ENCODE data around the gene TSPAN7.

The TSPAN7 gene

DNA sequence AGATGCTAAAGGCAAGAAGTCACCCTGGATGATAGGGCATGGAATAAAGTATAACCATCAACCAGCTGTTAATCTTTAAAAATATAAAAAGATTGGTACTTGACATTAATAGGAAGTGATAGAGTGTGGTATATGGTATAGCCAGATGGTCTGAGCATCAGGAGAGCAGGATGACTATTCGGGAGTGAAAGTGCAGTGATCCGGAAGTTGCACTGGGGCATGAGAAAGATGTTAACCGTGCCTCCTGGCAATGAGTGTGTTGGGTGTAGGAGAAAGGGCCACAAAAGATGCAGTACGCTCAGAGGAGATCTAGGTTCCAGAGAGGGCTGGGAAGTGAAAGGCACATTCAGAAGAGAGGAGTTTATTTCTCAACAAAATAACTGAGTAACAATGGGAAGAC, 65.0 kb downstream of the TSPAN7 start:
- no peak for TF ChIP-seq EZH2phosphoT487 (conservative IDR thresholded peaks at IDR 0.05; ENCODE audit: low read length)
- TF ChIP-seq, protein P1, sequence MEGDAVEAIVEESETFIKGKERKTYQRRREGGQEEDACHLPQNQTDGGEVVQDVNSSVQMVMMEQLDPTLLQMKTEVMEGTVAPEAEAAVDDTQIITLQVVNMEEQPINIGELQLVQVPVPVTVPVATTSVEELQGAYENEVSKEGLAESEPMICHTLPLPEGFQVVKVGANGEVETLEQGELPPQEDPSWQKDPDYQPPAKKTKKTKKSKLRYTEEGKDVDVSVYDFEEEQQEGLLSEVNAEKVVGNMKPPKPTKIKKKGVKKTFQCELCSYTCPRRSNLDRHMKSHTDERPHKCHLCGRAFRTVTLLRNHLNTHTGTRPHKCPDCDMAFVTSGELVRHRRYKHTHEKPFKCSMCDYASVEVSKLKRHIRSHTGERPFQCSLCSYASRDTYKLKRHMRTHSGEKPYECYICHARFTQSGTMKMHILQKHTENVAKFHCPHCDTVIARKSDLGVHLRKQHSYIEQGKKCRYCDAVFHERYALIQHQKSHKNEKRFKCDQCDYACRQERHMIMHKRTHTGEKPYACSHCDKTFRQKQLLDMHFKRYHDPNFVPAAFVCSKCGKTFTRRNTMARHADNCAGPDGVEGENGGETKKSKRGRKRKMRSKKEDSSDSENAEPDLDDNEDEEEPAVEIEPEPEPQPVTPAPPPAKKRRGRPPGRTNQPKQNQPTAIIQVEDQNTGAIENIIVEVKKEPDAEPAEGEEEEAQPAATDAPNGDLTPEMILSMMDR (IDR thresholded peaks at IDR 0.05; ENCODE audit: insufficient read depth, low read length, poor library complexity, severe bottlenecking) = no peak
- no peak overlapping the region for H3K9ac ChIP-seq (ENCODE audit: low read length)
- no peaks in the 10 kb centered on the region for H3K9me2 ChIP-seq (replicated peaks; ENCODE audit: insufficient read depth, low read length)
- H2AFZ ChIP-seq (ENCODE audit: low read depth, low read length, severe bottlenecking) = no peak overlapping the region
- H3K27ac ChIP-seq (ENCODE audit: low read depth, low read length) = no peak overlapping the region
- no peaks in the 10 kb centered on the region for H3F3A ChIP-seq (ENCODE audit: insufficient read depth)
- no peak overlapping the region for H3K4me3 ChIP-seq (ENCODE audit: insufficient read depth, low read length, poor library complexity, severe bottlenecking)
- no peaks in the 10 kb centered on the region for H3K9me3 ChIP-seq (ENCODE audit: insufficient read depth, low read length)
- no peaks in the 10 kb centered on the region for H3K79me2 ChIP-seq (ENCODE audit: insufficient read depth, low read length)
- H4K20me1 ChIP-seq (ENCODE audit: low read depth, low read length) = no peaks in the 10 kb centered on the region
- H3K27me3 ChIP-seq (ENCODE audit: low read length) = no peaks in the 10 kb centered on the region
- H3K4me2 ChIP-seq (ENCODE audit: low read depth, low read length, poor library complexity, severe bottlenecking) = no peak overlapping the region
- no peaks in the 10 kb centered on the region for H3K36me3 ChIP-seq (ENCODE audit: low read length)

DNA sequence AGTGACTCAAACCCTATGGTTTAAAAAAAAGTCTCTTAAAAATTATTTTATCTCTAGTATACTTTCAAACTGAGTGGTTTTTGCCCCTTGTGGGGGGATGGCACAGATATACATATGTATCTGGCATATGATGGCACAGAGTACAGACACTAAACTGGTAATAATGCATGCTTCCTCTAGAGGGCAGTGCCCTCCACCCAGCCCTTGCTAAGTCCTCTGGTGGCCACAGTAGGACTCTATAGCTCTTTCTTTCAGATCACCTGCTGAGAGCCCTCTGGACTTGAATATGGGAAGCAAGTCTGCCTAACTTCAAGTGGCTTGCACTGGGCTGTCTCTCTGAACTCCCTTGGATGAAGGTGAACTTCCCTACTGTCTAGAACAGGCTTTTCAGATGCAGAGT, 66.3 kb downstream of the TSPAN7 start:
- TF ChIP-seq EZH2phosphoT487 (conservative IDR thresholded peaks at IDR 0.05; ENCODE audit: low read length) = no peak
- TF ChIP-seq, protein P1 (IDR thresholded peaks at IDR 0.05; ENCODE audit: insufficient read depth, low read length, poor library complexity, severe bottlenecking) = peak; percentile 40
- Histone ChIP-seq H4K20me1 (ENCODE audit: low read depth, low read length) (no peaks in the 10 kb centered on the region), H3F3A (ENCODE audit: insufficient read depth) (no peaks in the 10 kb centered on the region), H3K27ac (ENCODE audit: low read depth, low read length) (no peak overlapping the region), H3K9ac (ENCODE audit: low read length) (no peak overlapping the region), H2AFZ (ENCODE audit: low read depth, low read length, severe bottlenecking) (no peak overlapping the region), H3K9me2 (replicated peaks; ENCODE audit: insufficient read depth, low read length) (no peaks in the 10 kb centered on the region), H3K9me3 (ENCODE audit: insufficient read depth, low read length) (no peaks in the 10 kb centered on the region), H3K4me3 (ENCODE audit: insufficient read depth, low read length, poor library complexity, severe bottlenecking) (no peak overlapping the region), H3K79me2 (ENCODE audit: insufficient read depth, low read length) (no peaks in the 10 kb centered on the region), H3K27me3 (ENCODE audit: low read length) (no peaks in the 10 kb centered on the region), H3K4me2 (ENCODE audit: low read depth, low read length, poor library complexity, severe bottlenecking) (no peak overlapping the region), H3K36me3 (ENCODE audit: low read length) (no peaks in the 10 kb centered on the region)

DNA sequence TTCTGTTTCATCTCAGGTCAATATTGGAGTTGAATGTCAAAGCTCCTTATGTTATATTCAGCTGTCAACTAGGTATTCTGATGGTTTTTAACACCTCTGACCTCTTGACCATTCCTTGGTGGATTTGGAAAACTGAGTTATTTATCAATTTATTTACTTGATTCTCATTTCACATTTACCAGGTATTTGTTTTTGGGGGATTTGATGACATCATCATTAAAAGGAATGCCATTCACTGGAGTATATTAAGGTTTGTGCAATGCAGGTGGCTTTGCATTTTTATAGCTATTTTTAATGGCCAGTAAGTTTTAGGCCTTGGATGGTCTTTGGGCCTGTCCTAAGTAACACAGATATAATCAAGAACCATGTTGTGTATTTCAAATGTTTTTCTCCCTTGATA, 67.2 kb downstream of the TSPAN7 start:
- Histone ChIP-seq H2AFZ (ENCODE audit: low read depth, low read length, severe bottlenecking) (no peak overlapping the region), H3K4me2 (ENCODE audit: low read depth, low read length, poor library complexity, severe bottlenecking) (no peak overlapping the region), H3F3A (ENCODE audit: insufficient read depth) (no peaks in the 10 kb centered on the region)

DNA sequence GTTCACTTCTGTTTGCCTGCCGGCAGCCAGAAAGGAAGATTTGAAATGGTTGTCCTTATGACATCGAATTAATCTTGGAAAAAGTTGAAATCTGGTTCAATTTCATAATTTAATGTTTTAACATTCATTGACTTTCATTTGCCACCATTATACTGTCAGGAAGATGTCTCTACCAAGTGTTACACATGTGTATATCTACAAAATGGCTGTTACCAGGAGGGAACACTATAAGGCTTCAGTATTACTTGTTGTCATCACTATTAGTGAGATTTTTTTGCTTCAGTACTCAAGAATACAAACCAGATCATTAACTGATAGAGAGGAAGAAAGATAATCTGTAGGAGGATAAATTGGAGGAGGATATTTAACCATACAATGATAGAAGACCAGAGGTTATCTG, 71.2 kb downstream of the TSPAN7 start:
- Histone ChIP-seq H3K79me2 (ENCODE audit: insufficient read depth, low read length) (no peaks in the 10 kb centered on the region), H3F3A (ENCODE audit: insufficient read depth) (no peaks in the 10 kb centered on the region), H3K9me3 (ENCODE audit: insufficient read depth, low read length) (no peaks in the 10 kb centered on the region)

More for the DNA sequence above, 67.2 kb downstream of the TSPAN7 start:
- no peak for TF ChIP-seq EZH2phosphoT487 (conservative IDR thresholded peaks at IDR 0.05; ENCODE audit: low read length)
- H3K79me2 ChIP-seq (ENCODE audit: insufficient read depth, low read length) = no peaks in the 10 kb centered on the region
- H4K20me1 ChIP-seq (ENCODE audit: low read depth, low read length) = no peaks in the 10 kb centered on the region
- H3K27ac ChIP-seq (ENCODE audit: low read depth, low read length) = no peak overlapping the region
- H3K4me3 ChIP-seq (ENCODE audit: insufficient read depth, low read length, poor library complexity, severe bottlenecking) = no peak overlapping the region
- no peaks in the 10 kb centered on the region for H3K9me2 ChIP-seq (replicated peaks; ENCODE audit: insufficient read depth, low read length)
- H3K27me3 ChIP-seq (ENCODE audit: low read length) = no peaks in the 10 kb centered on the region
- H3K9me3 ChIP-seq (ENCODE audit: insufficient read depth, low read length) = no peaks in the 10 kb centered on the region
- H3K9ac ChIP-seq (ENCODE audit: low read length) = no peak overlapping the region
- H3K36me3 ChIP-seq (ENCODE audit: low read length) = no peaks in the 10 kb centered on the region

More for the DNA sequence above, 71.2 kb downstream of the TSPAN7 start:
- no peaks in the 10 kb centered on the region for H3K36me3 ChIP-seq (ENCODE audit: low read length)
- no peak overlapping the region for H3K4me3 ChIP-seq (ENCODE audit: insufficient read depth, low read length, poor library complexity, severe bottlenecking)
- no peak overlapping the region for H3K4me2 ChIP-seq (ENCODE audit: low read depth, low read length, poor library complexity, severe bottlenecking)
- no peaks in the 10 kb centered on the region for H3K9me2 ChIP-seq (replicated peaks; ENCODE audit: insufficient read depth, low read length)
- H4K20me1 ChIP-seq (ENCODE audit: low read depth, low read length) = no peaks in the 10 kb centered on the region
- no peaks in the 10 kb centered on the region for H3K27me3 ChIP-seq (ENCODE audit: low read length)
- TF ChIP-seq, protein P1 (IDR thresholded peaks at IDR 0.05; ENCODE audit: insufficient read depth, low read length, poor library complexity, severe bottlenecking) = no peak
- TF ChIP-seq EZH2phosphoT487 (conservative IDR thresholded peaks at IDR 0.05; ENCODE audit: low read length) = no peak
- H2AFZ ChIP-seq (ENCODE audit: low read depth, low read length, severe bottlenecking) = no peak overlapping the region
- H3K9ac ChIP-seq (ENCODE audit: low read length) = no peak overlapping the region
- H3K27ac ChIP-seq (ENCODE audit: low read depth, low read length) = no peak overlapping the region
